ENCODE measurements around the gene LUC7L.

The LUC7L gene

GRCh38 chr16:191831-192230, 37.4 kb downstream of the LUC7L start:
- Histone ChIP-seq H3K9me3 (ENCODE audit: control insufficient read depth in 2 of 2, low read length in 2 of 2) (no peaks in the 10 kb centered on the region), H3K27me3 (ENCODE audit: control insufficient read depth in 1 of 2, insufficient read depth in 2 of 2, low read length in 2 of 2) (no peaks in the 10 kb centered on the region), H3K9ac (ENCODE audit: low read length in 2 of 2) (no peak overlapping the region), H3K27ac (ENCODE audit: low read length) (no peak overlapping the region), H3K4me3 (ENCODE audit: low read length in 2 of 2) (no peak overlapping the region), H3K4me1 (ENCODE audit: control insufficient read depth, insufficient read depth, low read length) (no peaks in the 10 kb centered on the region), H3K36me3 (ENCODE audit: control insufficient read depth in 2 of 2, insufficient read depth in 2 of 2, low read length in 2 of 2) (peaks cover 64 to 72% of the 10 kb centered on the region in 2 donors)

GRCh38 chr16:189604-190186, 39.6 kb downstream of the LUC7L start:
- Histone ChIP-seq H3K27ac (ENCODE audit: low read length) (no peak overlapping the region), H3K9me3 (ENCODE audit: control insufficient read depth in 2 of 2, low read length in 2 of 2) (no peaks in the 10 kb centered on the region), H3K36me3 (ENCODE audit: control insufficient read depth in 2 of 2, insufficient read depth in 2 of 2, low read length in 2 of 2) (peaks cover 49 to 59% of the 10 kb centered on the region in 2 donors), H3K27me3 (ENCODE audit: control insufficient read depth in 1 of 2, insufficient read depth in 2 of 2, low read length in 2 of 2) (no peaks in the 10 kb centered on the region), H3K4me1 (ENCODE audit: control insufficient read depth, insufficient read depth, low read length) (no peaks in the 10 kb centered on the region), H3K9ac (ENCODE audit: low read length in 2 of 2) (no peak overlapping the region), H3K4me3 (ENCODE audit: low read length in 2 of 2) (no peak overlapping the region)

- Histone ChIP-seq H3K9me3 (ENCODE audit: control insufficient read depth in 2 of 2, low read length in 2 of 2) (no peaks in the 10 kb centered on the region), H3K36me3 (ENCODE audit: control insufficient read depth in 2 of 2, insufficient read depth in 2 of 2, low read length in 2 of 2) (peaks cover 42 to 51% of the 10 kb centered on the region in 2 donors), H3K4me3 (ENCODE audit: low read length in 2 of 2) (no peak overlapping the region), H3K27ac (ENCODE audit: low read length) (no peak overlapping the region), H3K9ac (ENCODE audit: low read length in 2 of 2) (no peak overlapping the region), H3K4me1 (ENCODE audit: control insufficient read depth, insufficient read depth, low read length) (no peaks in the 10 kb centered on the region), H3K27me3 (ENCODE audit: control insufficient read depth in 1 of 2, insufficient read depth in 2 of 2, low read length in 2 of 2) (no peaks in the 10 kb centered on the region)
Observed at GRCh38 chr16:188674-189073, 40.6 kb downstream of the LUC7L start.

GRCh38 chr16:187330-187729, 41.9 kb downstream of the LUC7L start:
- H3K36me3 ChIP-seq (ENCODE audit: control insufficient read depth in 2 of 2, insufficient read depth in 2 of 2, low read length in 2 of 2), result peaks cover 33 to 43% of the 10 kb centered on the region in 2 donors
- H3K4me1 ChIP-seq (ENCODE audit: control insufficient read depth, insufficient read depth, low read length), result no peaks in the 10 kb centered on the region
- H3K27ac ChIP-seq (ENCODE audit: low read length), result no peak overlapping the region
- no peaks in the 10 kb centered on the region for H3K9me3 ChIP-seq (ENCODE audit: control insufficient read depth in 2 of 2, low read length in 2 of 2)
- no peaks in the 10 kb centered on the region for H3K27me3 ChIP-seq (ENCODE audit: control insufficient read depth in 1 of 2, insufficient read depth in 2 of 2, low read length in 2 of 2)
- no peak overlapping the region for H3K9ac ChIP-seq (ENCODE audit: low read length in 2 of 2)
- no peak overlapping the region for H3K4me3 ChIP-seq (ENCODE audit: low read length in 2 of 2)

- Histone ChIP-seq H3K9me3 (ENCODE audit: control insufficient read depth in 2 of 2, low read length in 2 of 2) (no peaks in the 10 kb centered on the region), H3K4me3 (ENCODE audit: low read length in 2 of 2) (no peak overlapping the region), H3K27ac (ENCODE audit: low read length) (no peak overlapping the region), H3K27me3 (ENCODE audit: control insufficient read depth in 1 of 2, insufficient read depth in 2 of 2, low read length in 2 of 2) (peaks cover 0 to 5% of the 10 kb centered on the region in 2 donors), H3K9ac (ENCODE audit: low read length in 2 of 2) (no peak overlapping the region), H3K4me1 (ENCODE audit: control insufficient read depth, insufficient read depth, low read length) (peaks cover 13% of the 10 kb centered on the region), H3K36me3 (ENCODE audit: control insufficient read depth in 2 of 2, insufficient read depth in 2 of 2, low read length in 2 of 2) (peaks cover 20 to 28% of the 10 kb centered on the region in 2 donors)
Observed at GRCh38 chr16:185691-186090, 43.6 kb downstream of the LUC7L start.

- Histone ChIP-seq H3K27me3 (ENCODE audit: control insufficient read depth in 1 of 2, insufficient read depth in 2 of 2, low read length in 2 of 2) (peaks cover 0 to 9% of the 10 kb centered on the region in 2 donors), H3K9me3 (ENCODE audit: control insufficient read depth in 2 of 2, low read length in 2 of 2) (no peaks in the 10 kb centered on the region), H3K36me3 (ENCODE audit: control insufficient read depth in 2 of 2, insufficient read depth in 2 of 2, low read length in 2 of 2) (peaks cover 15 to 25% of the 10 kb centered on the region in 2 donors), H3K4me1 (ENCODE audit: control insufficient read depth, insufficient read depth, low read length) (peaks cover 16% of the 10 kb centered on the region), H3K27ac (ENCODE audit: low read length) (no peak overlapping the region), H3K4me3 (ENCODE audit: low read length in 2 of 2) (no peak overlapping the region), H3K9ac (ENCODE audit: low read length in 2 of 2) (no peak overlapping the region)
Observed at GRCh38 chr16:185213-185612, 44.0 kb downstream of the LUC7L start.

- Histone ChIP-seq H3K9ac (ENCODE audit: low read length in 2 of 2) (no peak overlapping the region), H3K27me3 (ENCODE audit: control insufficient read depth in 1 of 2, insufficient read depth in 2 of 2, low read length in 2 of 2) (peaks cover 13 to 31% of the 10 kb centered on the region in 2 donors), H3K4me3 (ENCODE audit: low read length in 2 of 2) (no peak overlapping the region), H3K27ac (ENCODE audit: low read length) (no peak overlapping the region), H3K4me1 (ENCODE audit: control insufficient read depth, insufficient read depth, low read length) (peaks cover 19% of the 10 kb centered on the region), H3K36me3 (ENCODE audit: control insufficient read depth in 2 of 2, insufficient read depth in 2 of 2, low read length in 2 of 2) (peaks cover 3 to 8% of the 10 kb centered on the region in 2 donors), H3K9me3 (ENCODE audit: control insufficient read depth in 2 of 2, low read length in 2 of 2) (no peaks in the 10 kb centered on the region)
Observed at GRCh38 chr16:183005-183404, 46.2 kb downstream of the LUC7L start.

- H3K9ac ChIP-seq (ENCODE audit: low read length in 2 of 2), result no peak overlapping the region
- no peaks in the 10 kb centered on the region for H3K36me3 ChIP-seq (ENCODE audit: control insufficient read depth in 2 of 2, insufficient read depth in 2 of 2, low read length in 2 of 2)
- no peak overlapping the region for H3K27ac ChIP-seq (ENCODE audit: low read length)
- H3K4me3 ChIP-seq (ENCODE audit: low read length in 2 of 2), result peak overlapping the region in 1 of 2 donors; percentile 61
- no peaks in the 10 kb centered on the region for H3K9me3 ChIP-seq (ENCODE audit: control insufficient read depth in 2 of 2, low read length in 2 of 2)
- peaks cover 22% of the 10 kb centered on the region for H3K4me1 ChIP-seq (ENCODE audit: control insufficient read depth, insufficient read depth, low read length)
- H3K27me3 ChIP-seq (ENCODE audit: control insufficient read depth in 1 of 2, insufficient read depth in 2 of 2, low read length in 2 of 2), result peaks cover 21 to 42% of the 10 kb centered on the region in 2 donors
Observed at GRCh38 chr16:181565-182021, 47.7 kb downstream of the LUC7L start.

GRCh38 chr16:180681-181564, 48.3 kb downstream of the LUC7L start:
- Histone ChIP-seq H3K36me3 (ENCODE audit: control insufficient read depth in 2 of 2, insufficient read depth in 2 of 2, low read length in 2 of 2) (no peaks in the 10 kb centered on the region), H3K27ac (ENCODE audit: low read length) (no peak overlapping the region), H3K27me3 (ENCODE audit: control insufficient read depth in 1 of 2, insufficient read depth in 2 of 2, low read length in 2 of 2) (peaks cover 21 to 42% of the 10 kb centered on the region in 2 donors), H3K4me3 (ENCODE audit: low read length in 2 of 2) (peak overlapping the region; percentile 49 to 61), H3K9me3 (ENCODE audit: control insufficient read depth in 2 of 2, low read length in 2 of 2) (no peaks in the 10 kb centered on the region), H3K4me1 (ENCODE audit: control insufficient read depth, insufficient read depth, low read length) (peaks cover 22% of the 10 kb centered on the region), H3K9ac (ENCODE audit: low read length in 2 of 2) (no peak overlapping the region)

GRCh38 chr16:180101-180675, 49.1 kb downstream of the LUC7L start, which contains the start of gene HBQ1:
TSS of gene HBQ1 (plus strand) at chr16:180459. CDS start at chr16:180487, 28 bp downstream.
- H3K36me3 ChIP-seq (ENCODE audit: control insufficient read depth in 2 of 2, insufficient read depth in 2 of 2, low read length in 2 of 2), result no peaks in the 10 kb centered on the region
- no peaks in the 10 kb centered on the region for H3K9me3 ChIP-seq (ENCODE audit: control insufficient read depth in 2 of 2, low read length in 2 of 2)
- H3K4me3 ChIP-seq (ENCODE audit: low read length in 2 of 2), result peak within 1 kb of the TSS; percentile 49 to 61
- H3K27me3 ChIP-seq (ENCODE audit: control insufficient read depth in 1 of 2, insufficient read depth in 2 of 2, low read length in 2 of 2), result peaks cover 26 to 48% of the 10 kb centered on the region in 2 donors
- no peak within 1 kb of the TSS for H3K9ac ChIP-seq (ENCODE audit: low read length in 2 of 2)
- H3K4me1 ChIP-seq (ENCODE audit: control insufficient read depth, insufficient read depth, low read length), result peaks cover 22% of the 10 kb centered on the region
- no peak within 1 kb of the TSS for H3K27ac ChIP-seq (ENCODE audit: low read length)

Data from stomach smooth muscle (tissue), 2 donors.